ENCODE data around the gene SRP14.
"Not testable (repeated sequence)": the region's sequence is repeated elsewhere in the genome, so short reads cannot be mapped to it uniquely, and the experiment has no call there.

DNA sequence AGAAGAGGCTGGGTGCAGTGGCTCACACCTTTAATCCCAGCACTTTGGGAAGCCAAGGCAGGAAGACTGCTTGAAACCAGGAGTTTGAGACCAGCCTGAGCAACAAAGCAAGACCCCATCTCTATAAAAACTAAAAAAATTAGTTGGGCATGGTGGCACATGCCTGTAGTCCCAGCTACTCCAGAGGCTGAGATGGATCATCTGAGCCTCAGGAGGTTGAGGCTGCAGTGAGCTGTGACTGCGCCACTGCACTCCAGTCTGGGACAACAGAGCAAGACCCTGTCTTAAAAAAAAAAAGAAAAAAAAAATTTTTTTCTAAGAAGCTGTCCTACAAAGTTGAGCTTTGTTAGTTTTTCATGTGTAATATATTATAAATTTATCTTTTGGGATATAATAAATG lies 3.8 kb downstream of the SRP14 start:
- TF ChIP-seq, protein P1, sequence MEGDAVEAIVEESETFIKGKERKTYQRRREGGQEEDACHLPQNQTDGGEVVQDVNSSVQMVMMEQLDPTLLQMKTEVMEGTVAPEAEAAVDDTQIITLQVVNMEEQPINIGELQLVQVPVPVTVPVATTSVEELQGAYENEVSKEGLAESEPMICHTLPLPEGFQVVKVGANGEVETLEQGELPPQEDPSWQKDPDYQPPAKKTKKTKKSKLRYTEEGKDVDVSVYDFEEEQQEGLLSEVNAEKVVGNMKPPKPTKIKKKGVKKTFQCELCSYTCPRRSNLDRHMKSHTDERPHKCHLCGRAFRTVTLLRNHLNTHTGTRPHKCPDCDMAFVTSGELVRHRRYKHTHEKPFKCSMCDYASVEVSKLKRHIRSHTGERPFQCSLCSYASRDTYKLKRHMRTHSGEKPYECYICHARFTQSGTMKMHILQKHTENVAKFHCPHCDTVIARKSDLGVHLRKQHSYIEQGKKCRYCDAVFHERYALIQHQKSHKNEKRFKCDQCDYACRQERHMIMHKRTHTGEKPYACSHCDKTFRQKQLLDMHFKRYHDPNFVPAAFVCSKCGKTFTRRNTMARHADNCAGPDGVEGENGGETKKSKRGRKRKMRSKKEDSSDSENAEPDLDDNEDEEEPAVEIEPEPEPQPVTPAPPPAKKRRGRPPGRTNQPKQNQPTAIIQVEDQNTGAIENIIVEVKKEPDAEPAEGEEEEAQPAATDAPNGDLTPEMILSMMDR (conservative IDR thresholded peaks at IDR 0.05; ENCODE audit: low read depth, low read length), result not testable (repeated sequence)
- not testable (repeated sequence) for TF ChIP-seq EZH2 (IDR thresholded peaks at IDR 0.05; ENCODE audit: borderline replicate concordance, low read depth, low read length, poor library complexity, severe bottlenecking)

Data from A673 (cell line).